ENCODE data around the gene KLF13. TPM values are rescaled to one million over a fixed set of nuclear protein-coding genes. Genes with fewer than 3 reads are reported as not detected.

Gene KLF13
- total and polyA plus RNA-seq, 11 donors, result 22.4 to 74.0 (median 56.4) TPM

DNA sequence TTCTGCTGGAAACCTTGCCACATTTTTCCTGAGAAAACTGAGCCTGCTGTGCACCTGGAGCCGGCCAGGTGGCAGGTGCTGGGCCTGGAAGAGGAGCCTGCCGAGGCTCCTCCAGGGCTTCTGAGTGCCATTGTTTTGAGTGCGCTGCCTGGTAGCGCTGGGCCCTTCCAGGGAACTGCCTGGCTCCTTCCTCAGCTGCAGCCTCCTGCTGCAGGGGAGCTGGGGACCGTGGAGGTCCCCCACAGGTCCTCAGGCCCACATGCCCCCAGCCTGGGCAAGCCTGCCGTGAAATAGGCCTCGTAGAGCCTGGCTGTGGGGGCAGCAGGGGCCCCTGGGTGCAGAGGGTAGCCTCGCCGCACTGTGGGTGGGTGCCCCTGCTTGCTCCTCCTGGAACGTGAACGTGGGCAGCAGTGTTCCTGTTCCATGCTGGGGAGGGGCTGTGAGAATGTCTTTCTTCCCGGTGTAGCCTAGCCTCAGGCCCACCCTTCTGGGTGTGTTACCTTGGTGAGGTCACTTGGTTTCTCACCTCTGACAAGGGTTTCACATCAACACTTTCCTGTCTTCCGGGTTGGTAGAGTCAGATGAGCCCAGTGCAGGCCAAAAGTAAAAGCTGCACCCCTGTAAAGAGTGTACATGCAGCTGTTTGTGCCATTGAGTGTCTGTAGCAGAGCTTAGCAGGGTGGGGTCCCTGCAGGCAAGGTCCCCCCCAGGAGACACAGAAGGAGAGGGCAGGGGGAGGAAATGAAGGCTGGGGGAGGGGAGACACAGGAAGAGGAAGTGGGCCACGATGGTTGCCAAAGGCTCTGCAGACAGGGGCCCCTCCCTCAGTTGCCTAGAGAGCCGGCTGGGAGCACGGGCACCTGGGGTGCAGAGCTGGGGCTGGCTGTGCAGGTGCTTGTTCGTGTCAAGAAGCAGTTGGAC is 34.5 kb downstream of the KLF13 start:
- no peaks in the 10 kb centered on the region for H3K9me3 ChIP-seq
- H3K4me3 ChIP-seq, result peak overlapping the region in 5 of 12 donors; percentile 1 to 18 (median 13)

DNA sequence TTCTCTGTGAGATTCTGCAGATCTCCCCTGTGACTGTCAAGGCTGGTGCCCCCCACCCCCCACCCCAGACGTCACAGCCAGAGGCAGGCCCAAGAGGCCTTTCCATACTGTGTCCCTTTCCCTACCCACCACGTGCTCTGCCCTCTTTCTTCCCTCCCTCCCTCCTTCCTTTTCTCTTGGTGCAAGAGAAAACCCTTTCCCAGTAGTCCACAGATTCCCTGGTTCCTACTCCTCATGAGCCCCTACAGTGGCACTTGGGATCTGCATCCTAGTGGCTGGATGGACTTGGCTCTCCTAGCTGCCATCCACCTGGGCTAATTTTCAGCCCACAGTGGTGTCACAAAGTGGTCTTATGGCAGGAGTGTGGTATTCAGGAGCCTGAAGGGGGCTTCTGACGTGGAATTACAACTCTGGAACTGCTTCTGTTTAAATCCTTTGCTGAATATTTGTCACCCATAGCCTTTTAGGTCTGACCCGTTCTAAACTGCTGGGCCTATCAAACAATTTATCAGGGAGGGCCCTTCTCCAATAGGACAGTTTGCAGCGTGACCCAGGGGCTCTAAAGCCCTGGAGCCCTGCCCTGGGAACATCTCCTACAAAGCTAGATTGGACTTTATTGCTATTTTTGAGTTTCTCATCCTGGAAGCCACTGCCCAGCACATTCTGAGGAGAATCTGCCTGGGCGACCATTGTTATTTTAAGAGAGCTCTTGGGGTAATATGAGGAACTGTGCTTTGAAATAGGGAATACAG is 35.3 kb downstream of the KLF13 start:
- no peaks in the 10 kb centered on the region for H3K9me3 ChIP-seq
- intact Hi-C loops (cut with DNase I), result loop anchor here in 5 of 10 donors (5.0 to 10.0 kb wide), 3 partner anchors 35 to 123 kb away; partner anchors contain the start of gene KLF13 (in 2 of the 5)
- peak overlapping the region; percentile 33 to 94 (median 87) for H3K27ac ChIP-seq
- peaks cover 53 to 100% (median 98%) of the 10 kb centered on the region in 12 donors for H3K4me1 ChIP-seq
- ATAC-seq (no peak), DNase-seq (no peak)
- TF ChIP-seq, protein P1, sequence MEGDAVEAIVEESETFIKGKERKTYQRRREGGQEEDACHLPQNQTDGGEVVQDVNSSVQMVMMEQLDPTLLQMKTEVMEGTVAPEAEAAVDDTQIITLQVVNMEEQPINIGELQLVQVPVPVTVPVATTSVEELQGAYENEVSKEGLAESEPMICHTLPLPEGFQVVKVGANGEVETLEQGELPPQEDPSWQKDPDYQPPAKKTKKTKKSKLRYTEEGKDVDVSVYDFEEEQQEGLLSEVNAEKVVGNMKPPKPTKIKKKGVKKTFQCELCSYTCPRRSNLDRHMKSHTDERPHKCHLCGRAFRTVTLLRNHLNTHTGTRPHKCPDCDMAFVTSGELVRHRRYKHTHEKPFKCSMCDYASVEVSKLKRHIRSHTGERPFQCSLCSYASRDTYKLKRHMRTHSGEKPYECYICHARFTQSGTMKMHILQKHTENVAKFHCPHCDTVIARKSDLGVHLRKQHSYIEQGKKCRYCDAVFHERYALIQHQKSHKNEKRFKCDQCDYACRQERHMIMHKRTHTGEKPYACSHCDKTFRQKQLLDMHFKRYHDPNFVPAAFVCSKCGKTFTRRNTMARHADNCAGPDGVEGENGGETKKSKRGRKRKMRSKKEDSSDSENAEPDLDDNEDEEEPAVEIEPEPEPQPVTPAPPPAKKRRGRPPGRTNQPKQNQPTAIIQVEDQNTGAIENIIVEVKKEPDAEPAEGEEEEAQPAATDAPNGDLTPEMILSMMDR (IDR thresholded peaks at IDR 0.05), result no peak
- TF ChIP-seq POLR2A (IDR thresholded peaks at IDR 0.05), result no peak
- H3K4me3 ChIP-seq, result peak overlapping the region in 1 of 12 donors; percentile 15
- H3K36me3 ChIP-seq, result peaks cover 0 to 16% (median 0%) of the 10 kb centered on the region in 9 donors
- WGBS, 4 donors, result 18 to 28% (median 25%) methylated on average over 5 to 6 of the region's 6 CpGs
- no peaks in the 10 kb centered on the region for H3K27me3 ChIP-seq

More for the DNA sequence above, 34.5 kb downstream of the KLF13 start:
- DNase-seq (peak in 3 of 5 donors; percentile 52 to 62 (median 59)), ATAC-seq (no peak)
- peak overlapping the region; percentile 33 to 94 (median 87) for H3K27ac ChIP-seq
- intact Hi-C loops (cut with DNase I), result loop anchor here in 5 of 10 donors (5.0 to 10.0 kb wide), 3 partner anchors 34 to 124 kb away; partner anchors contain the start of gene KLF13 (in 2 of the 5)
- TF ChIP-seq, protein P1 (IDR thresholded peaks at IDR 0.05), result no peak
- no peak for TF ChIP-seq POLR2A (IDR thresholded peaks at IDR 0.05)
- 22 to 46% (median 41%) methylated on average over 12 to 17 of the region's 17 CpGs for WGBS, 4 donors
- no peaks in the 10 kb centered on the region for H3K27me3 ChIP-seq
- peaks cover 52 to 100% (median 98%) of the 10 kb centered on the region in 12 donors for H3K4me1 ChIP-seq
- H3K36me3 ChIP-seq, result peaks cover 0 to 16% (median 0%) of the 10 kb centered on the region in 9 donors

DNA sequence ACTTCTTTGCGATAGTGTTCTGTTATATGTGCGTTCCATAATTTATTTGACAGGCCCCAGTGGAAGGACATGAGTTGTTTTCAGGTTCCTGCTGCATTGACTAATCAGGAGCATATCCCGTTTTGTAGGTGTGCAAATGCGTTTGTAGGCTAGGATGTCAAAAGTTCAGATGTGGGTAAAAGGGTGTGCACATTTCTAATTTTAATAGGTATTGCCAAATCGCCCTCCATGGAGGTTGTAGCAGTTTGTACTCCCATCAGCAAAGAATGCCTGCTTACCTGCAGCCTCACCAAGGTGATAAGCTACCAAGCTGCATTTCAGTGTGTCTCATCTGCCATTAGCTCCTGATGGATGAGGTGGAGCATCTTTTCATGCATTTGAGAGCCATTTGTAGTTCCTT is 36.3 kb downstream of the KLF13 start:
- Histone ChIP-seq H3K9me3 (no peaks in the 10 kb centered on the region), H3K36me3 (peaks cover 0 to 16% (median 0%) of the 10 kb centered on the region in 9 donors), H3K4me1 (peaks cover 51 to 100% (median 98%) of the 10 kb centered on the region in 12 donors), H3K27ac (peak overlapping the region in 11 of 12 donors; percentile 45 to 94 (median 88)), H3K4me3 (no peak overlapping the region), H3K27me3 (no peaks in the 10 kb centered on the region)
- WGBS, 4 donors, result 37 to 57% (median 54%) methylated on average over 5 of the region's 5 CpGs
- no peak for DNase-seq
- TF ChIP-seq, protein P1 (IDR thresholded peaks at IDR 0.05), result no peak
- no peak for TF ChIP-seq POLR2A (IDR thresholded peaks at IDR 0.05)
- intact Hi-C loops (cut with DNase I), result loop anchor here in 5 of 10 donors (5.0 to 10.0 kb wide), 3 partner anchors 36 to 122 kb away; partner anchors contain the start of gene KLF13 (in 2 of the 5)
- no peak for ATAC-seq
